ENCODE measurements around the gene QPCT. TPM values are rescaled to one million over a fixed set of nuclear protein-coding genes. Genes with fewer than 3 reads are reported as not detected.

QPCT gene
- total and polyA plus RNA-seq, 2 of the 4 experiments (the other 2 are of a cell fraction): 1.9 to 2.2 TPM

DNA sequence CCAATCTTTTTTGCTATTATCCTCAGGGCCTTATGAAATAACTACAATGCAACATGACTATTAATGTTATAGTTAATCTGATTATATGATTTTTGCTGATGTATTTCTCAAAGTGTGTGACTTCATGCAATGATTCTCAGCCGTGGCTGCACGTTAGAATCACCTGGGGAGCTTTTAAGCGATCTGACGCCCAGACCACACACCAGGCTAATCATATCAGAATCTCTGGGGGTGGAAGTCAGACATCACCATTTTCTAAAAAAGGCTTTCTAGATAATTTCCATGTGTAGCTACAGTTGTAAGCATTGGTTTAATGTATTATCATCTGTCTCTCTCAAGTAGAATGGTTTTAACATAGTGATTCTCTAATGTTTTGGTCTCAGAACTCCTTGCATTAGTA, 5.5 kb upstream of the QPCT start:
- CTCF ChIA-PET: interaction anchor here (0.6 kb wide), 1 partner anchor 330 kb away, joined by 3 read pairs; no protein-coding TSS in a partner anchor
- DNase-seq (no peak), ATAC-seq (ENCODE audit: low read depth) (no peak)
- H3K79me1 ChIP-seq (ENCODE audit: low read depth in 1 of 2, low read length in 2 of 2): no peaks in the 10 kb centered on the region
- TF ChIP-seq, protein P1, sequence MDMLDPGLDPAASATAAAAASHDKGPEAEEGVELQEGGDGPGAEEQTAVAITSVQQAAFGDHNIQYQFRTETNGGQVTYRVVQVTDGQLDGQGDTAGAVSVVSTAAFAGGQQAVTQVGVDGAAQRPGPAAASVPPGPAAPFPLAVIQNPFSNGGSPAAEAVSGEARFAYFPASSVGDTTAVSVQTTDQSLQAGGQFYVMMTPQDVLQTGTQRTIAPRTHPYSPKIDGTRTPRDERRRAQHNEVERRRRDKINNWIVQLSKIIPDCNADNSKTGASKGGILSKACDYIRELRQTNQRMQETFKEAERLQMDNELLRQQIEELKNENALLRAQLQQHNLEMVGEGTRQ (IDR thresholded peaks at IDR 0.05; ENCODE audit: low read depth, low read length): no peak
- TF ChIP-seq RCOR1 (IDR thresholded peaks at IDR 0.05; ENCODE audit: insufficient replicate concordance, low read length): no peak
- TF ChIP-seq MAFK (IDR thresholded peaks at IDR 0.05; ENCODE audit: low read depth, low read length): no peak
- TF ChIP-seq CHD1 (IDR thresholded peaks at IDR 0.05; ENCODE audit: low read depth, low read length): no peak
- TF ChIP-seq CEBPB (IDR thresholded peaks at IDR 0.05; ENCODE audit: low read depth, low read length): no peak
- TF ChIP-seq BHLHE40 (IDR thresholded peaks at IDR 0.05; ENCODE audit: low read depth, low read length): no peak
- TF ChIP-seq, protein P2, sequence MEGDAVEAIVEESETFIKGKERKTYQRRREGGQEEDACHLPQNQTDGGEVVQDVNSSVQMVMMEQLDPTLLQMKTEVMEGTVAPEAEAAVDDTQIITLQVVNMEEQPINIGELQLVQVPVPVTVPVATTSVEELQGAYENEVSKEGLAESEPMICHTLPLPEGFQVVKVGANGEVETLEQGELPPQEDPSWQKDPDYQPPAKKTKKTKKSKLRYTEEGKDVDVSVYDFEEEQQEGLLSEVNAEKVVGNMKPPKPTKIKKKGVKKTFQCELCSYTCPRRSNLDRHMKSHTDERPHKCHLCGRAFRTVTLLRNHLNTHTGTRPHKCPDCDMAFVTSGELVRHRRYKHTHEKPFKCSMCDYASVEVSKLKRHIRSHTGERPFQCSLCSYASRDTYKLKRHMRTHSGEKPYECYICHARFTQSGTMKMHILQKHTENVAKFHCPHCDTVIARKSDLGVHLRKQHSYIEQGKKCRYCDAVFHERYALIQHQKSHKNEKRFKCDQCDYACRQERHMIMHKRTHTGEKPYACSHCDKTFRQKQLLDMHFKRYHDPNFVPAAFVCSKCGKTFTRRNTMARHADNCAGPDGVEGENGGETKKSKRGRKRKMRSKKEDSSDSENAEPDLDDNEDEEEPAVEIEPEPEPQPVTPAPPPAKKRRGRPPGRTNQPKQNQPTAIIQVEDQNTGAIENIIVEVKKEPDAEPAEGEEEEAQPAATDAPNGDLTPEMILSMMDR (conservative IDR thresholded peaks at IDR 0.05; ENCODE audit: low read depth, low read length): no peak
- no peak for TF ChIP-seq FOS (IDR thresholded peaks at IDR 0.05; ENCODE audit: low read depth, low read length)
- TF ChIP-seq RFX5 (IDR thresholded peaks at IDR 0.05; ENCODE audit: low read depth, low read length): no peak
- TF ChIP-seq RAD21 (IDR thresholded peaks at IDR 0.05; ENCODE audit: low read length): no peak
- TF ChIP-seq MXI1 (IDR thresholded peaks at IDR 0.05; ENCODE audit: borderline replicate concordance, low read depth, low read length): no peak
- TF ChIP-seq SMC3 (IDR thresholded peaks at IDR 0.05; ENCODE audit: low read depth, low read length): no peak
- H3K9ac ChIP-seq (ENCODE audit: low read depth, low read length): no peak overlapping the region
- H3K27me3 ChIP-seq (ENCODE audit: control insufficient read depth, insufficient read depth, low read length): no peaks in the 10 kb centered on the region; the same call in 1 of the 2 replicates
- H3K9me3 ChIP-seq (ENCODE audit: control insufficient read depth, insufficient read depth, low read length): no peaks in the 10 kb centered on the region
- H2BK5ac ChIP-seq (ENCODE audit: low read depth, low read length, poor library complexity, severe bottlenecking): no peak overlapping the region
- H2AK5ac ChIP-seq (ENCODE audit: low read depth, low read length): no peak overlapping the region
- intact Hi-C loops (cut with micrococcal nuclease) (no loop called here), dilution Hi-C loops (cut with HindIII; ENCODE audit: low sequenced_read_pairs, unreplicated experiment) (no loop called here), in situ Hi-C loops (cut with MboI; ENCODE audit: low sequenced_read_pairs) (no loop called here)
- POLR2A ChIA-PET (ENCODE audit: unreplicated experiment): no interaction called here
- H3K18ac ChIP-seq (ENCODE audit: low read depth, low read length): no peak overlapping the region
- no peak overlapping the region for H3K4ac ChIP-seq (ENCODE audit: low read depth, low read length)
- H2AFZ ChIP-seq (replicated peaks; ENCODE audit: low read length, poor library complexity): no peak overlapping the region
- H2BK15ac ChIP-seq (ENCODE audit: low read depth, low read length): no peak overlapping the region
- H4K8ac ChIP-seq (ENCODE audit: low read depth in 2 of 2, low read length in 2 of 2): no peak overlapping the region
- no peaks in the 10 kb centered on the region for H3K4me1 ChIP-seq (ENCODE audit: control insufficient read depth, insufficient read depth, low read length)
- H4K20me1 ChIP-seq (ENCODE audit: insufficient read depth, low read length): no peaks in the 10 kb centered on the region
- H3K14ac ChIP-seq (replicated peaks; ENCODE audit: low read depth, low read length): no peak overlapping the region
- H4K91ac ChIP-seq (ENCODE audit: insufficient read depth, low read depth, low read length): no peak overlapping the region
- no peaks in the 10 kb centered on the region for H3K9me1 ChIP-seq (ENCODE audit: insufficient read depth, low read length)
- H2BK120ac ChIP-seq (ENCODE audit: low read depth, low read length): no peak overlapping the region
- H3K4me2 ChIP-seq (ENCODE audit: low read depth, low read length): no peak overlapping the region
- no peak overlapping the region for H2BK20ac ChIP-seq (ENCODE audit: low read depth, low read length)
- no TSS peak for BruUV-seq (replicated peaks)
- no peak overlapping the region for H3K4me3 ChIP-seq (ENCODE audit: insufficient read depth, low read depth, low read length)
- H4K5ac ChIP-seq (ENCODE audit: low read depth, low read length): no peak overlapping the region
- H3K56ac ChIP-seq (ENCODE audit: extremely low read depth, insufficient read depth, low read length): no peak overlapping the region
- no CpG with 5 or more reads among the region's 4 CpGs for WGBS, 2 experiments (ENCODE audit: extremely low coverage in 2 of 2, insufficient read length in 1 of 2)
- H3K23ac ChIP-seq (ENCODE audit: low read depth, low read length): no peak overlapping the region
- no peak overlapping the region for H3K27ac ChIP-seq (ENCODE audit: insufficient read depth, low read length)
- H2AK9ac ChIP-seq (replicated peaks; ENCODE audit: low read depth, low read length, poor library complexity): no peak overlapping the region
- no peaks in the 10 kb centered on the region for H3K36me3 ChIP-seq (ENCODE audit: control insufficient read depth, insufficient read depth, low read length)

Data from IMR-90 (cell line).